ENCODE measurements around the gene GCK. TPM values are rescaled to one million over a fixed set of nuclear protein-coding genes. Genes with fewer than 3 reads are reported as not detected.

The GCK gene
- total RNA-seq, 1 experiment from 2014 or later: not detected

DNA sequence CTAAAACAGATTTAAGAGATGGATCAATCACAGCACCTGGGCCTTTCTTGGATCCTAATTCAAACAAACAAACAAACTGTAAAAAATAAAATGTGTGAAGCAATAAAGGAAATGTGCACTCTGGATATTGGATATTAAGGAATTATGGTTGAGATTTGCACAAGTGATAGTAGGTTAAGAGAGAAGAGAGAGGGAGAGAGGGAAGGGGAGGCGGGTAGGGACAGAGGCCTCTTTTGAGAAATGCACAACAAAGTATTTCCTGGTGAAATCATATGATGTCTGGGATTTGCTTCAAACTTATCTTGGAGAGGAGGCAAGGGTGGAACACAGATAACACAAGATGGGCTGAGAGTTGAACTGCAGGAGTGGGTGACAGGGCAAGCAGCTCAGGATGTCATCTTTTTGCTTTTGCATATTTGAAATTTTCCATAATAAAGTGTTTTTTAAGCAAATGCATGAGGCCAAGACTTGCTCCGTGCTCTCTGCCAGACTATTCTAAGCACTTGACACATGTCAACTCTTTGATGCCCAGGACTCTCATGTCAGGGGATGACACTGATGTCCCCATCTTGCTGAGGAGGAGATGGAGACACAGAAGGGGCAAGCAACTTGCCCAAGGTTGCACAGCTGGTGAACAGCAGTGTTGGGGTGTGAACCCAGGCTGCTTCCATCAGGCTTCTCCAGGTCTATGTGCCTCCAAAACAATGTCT is 94.2 kb downstream of the GCK start:
- Histone ChIP-seq H3K4me3 (ENCODE audit: low read depth, low read length, poor library complexity, severe bottlenecking) (no peak overlapping the region), H3K9me3 (ENCODE audit: low read depth, low read length, poor library complexity, severe bottlenecking) (no peaks in the 10 kb centered on the region), H3K4me1 (ENCODE audit: insufficient read depth, low read length, poor library complexity, severe bottlenecking) (peaks cover 7% of the 10 kb centered on the region), H3K27me3 (replicated peaks; ENCODE audit: insufficient read depth, low read depth, low read length, poor library complexity) (no peaks in the 10 kb centered on the region), H3K27ac (ENCODE audit: low read depth, low read length, poor library complexity, severe bottlenecking) (no peak overlapping the region), H3K36me3 (ENCODE audit: insufficient read depth, low read length, poor library complexity, severe bottlenecking) (no peaks in the 10 kb centered on the region)
- DNase-seq (ENCODE audit: low spot score): no peak
- no peak for TF ChIP-seq EZH2 (IDR thresholded peaks at IDR 0.05; ENCODE audit: borderline replicate concordance, low read depth, low read length, poor library complexity, severe bottlenecking)
- TF ChIP-seq, protein P1, sequence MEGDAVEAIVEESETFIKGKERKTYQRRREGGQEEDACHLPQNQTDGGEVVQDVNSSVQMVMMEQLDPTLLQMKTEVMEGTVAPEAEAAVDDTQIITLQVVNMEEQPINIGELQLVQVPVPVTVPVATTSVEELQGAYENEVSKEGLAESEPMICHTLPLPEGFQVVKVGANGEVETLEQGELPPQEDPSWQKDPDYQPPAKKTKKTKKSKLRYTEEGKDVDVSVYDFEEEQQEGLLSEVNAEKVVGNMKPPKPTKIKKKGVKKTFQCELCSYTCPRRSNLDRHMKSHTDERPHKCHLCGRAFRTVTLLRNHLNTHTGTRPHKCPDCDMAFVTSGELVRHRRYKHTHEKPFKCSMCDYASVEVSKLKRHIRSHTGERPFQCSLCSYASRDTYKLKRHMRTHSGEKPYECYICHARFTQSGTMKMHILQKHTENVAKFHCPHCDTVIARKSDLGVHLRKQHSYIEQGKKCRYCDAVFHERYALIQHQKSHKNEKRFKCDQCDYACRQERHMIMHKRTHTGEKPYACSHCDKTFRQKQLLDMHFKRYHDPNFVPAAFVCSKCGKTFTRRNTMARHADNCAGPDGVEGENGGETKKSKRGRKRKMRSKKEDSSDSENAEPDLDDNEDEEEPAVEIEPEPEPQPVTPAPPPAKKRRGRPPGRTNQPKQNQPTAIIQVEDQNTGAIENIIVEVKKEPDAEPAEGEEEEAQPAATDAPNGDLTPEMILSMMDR (conservative IDR thresholded peaks at IDR 0.05; ENCODE audit: low read depth, low read length): no peak
- intact Hi-C loops (cut with micrococcal nuclease; ENCODE audit: unreplicated experiment): no loop called here
- no TSS peak for BruUV-seq (replicated peaks)
- ChIA-PET POLR2A (ENCODE audit: low non-redundant PET) (no interaction called here), CTCF (no interaction called here)

DNA sequence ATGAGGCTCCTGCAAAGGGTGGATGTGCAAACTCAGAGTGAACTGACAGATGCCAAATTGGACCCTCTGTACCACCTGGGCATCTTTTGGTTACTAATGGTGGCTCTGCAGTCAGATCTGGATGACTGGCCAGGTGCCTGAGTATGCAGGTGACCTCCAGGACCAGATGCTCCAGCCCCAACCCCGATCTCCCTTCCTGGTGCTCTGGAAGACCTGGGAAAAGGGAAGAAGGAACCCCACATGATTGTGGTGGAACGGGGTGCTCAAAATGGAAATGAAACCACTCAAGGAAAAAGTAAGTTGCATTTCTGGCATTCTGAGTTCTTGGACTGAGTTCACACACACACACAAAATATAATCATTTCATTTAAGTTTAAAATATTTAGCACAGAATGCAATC is 94.9 kb downstream of the GCK start:
- H3K27ac ChIP-seq (ENCODE audit: low read depth, low read length, poor library complexity, severe bottlenecking): no peak overlapping the region
- CTCF ChIA-PET: no interaction called here
- intact Hi-C loops (cut with micrococcal nuclease; ENCODE audit: unreplicated experiment): no loop called here
- no peak for DNase-seq (ENCODE audit: low spot score)
- POLR2A ChIA-PET (ENCODE audit: low non-redundant PET): no interaction called here
- H3K4me1 ChIP-seq (ENCODE audit: insufficient read depth, low read length, poor library complexity, severe bottlenecking): peaks cover 1% of the 10 kb centered on the region
- BruUV-seq (replicated peaks): no TSS peak
- no peak for TF ChIP-seq EZH2 (IDR thresholded peaks at IDR 0.05; ENCODE audit: borderline replicate concordance, low read depth, low read length, poor library complexity, severe bottlenecking)
- TF ChIP-seq, protein P1 (conservative IDR thresholded peaks at IDR 0.05; ENCODE audit: low read depth, low read length): no peak
- no peaks in the 10 kb centered on the region for H3K36me3 ChIP-seq (ENCODE audit: insufficient read depth, low read length, poor library complexity, severe bottlenecking)
- no peaks in the 10 kb centered on the region for H3K9me3 ChIP-seq (ENCODE audit: low read depth, low read length, poor library complexity, severe bottlenecking)
- H3K4me3 ChIP-seq (ENCODE audit: low read depth, low read length, poor library complexity, severe bottlenecking): no peak overlapping the region
- H3K27me3 ChIP-seq (replicated peaks; ENCODE audit: insufficient read depth, low read depth, low read length, poor library complexity): no peaks in the 10 kb centered on the region

Other genes with a start within 250 kb of the GCK start
- gene SPDYE1, start 191.5 kb downstream of the GCK start, total RNA-seq (2021): not detected in 2 replicates
- gene DBNL, start 144.7 kb downstream of the GCK start, total RNA-seq (2021): 64.5 and 74.4 TPM in 2 replicates
- not detected in 2 replicates for gene PGAM2, start 123.9 kb downstream of the GCK start, total RNA-seq (2021)
- gene POLM, start 106.9 kb downstream of the GCK start, total RNA-seq (2021): 9.6 and 12.8 TPM in 2 replicates
- gene AEBP1, start 85.1 kb downstream of the GCK start, total RNA-seq (2021): 30.1 and 31.8 TPM in 2 replicates
- 252 TPM in 2 replicates for gene POLD2, start 65.9 kb downstream of the GCK start, total RNA-seq (2021)
- not detected in 2 replicates for gene MYL7, start 48.1 kb downstream of the GCK start, total RNA-seq (2021)
- 126 and 140 TPM in 2 replicates for gene YKT6, start 11.5 kb upstream of the GCK start, total RNA-seq (2021)
- gene CAMK2B, start 136.2 kb upstream of the GCK start, total RNA-seq (2021): 0.13 and 0.42 TPM in 2 replicates